Dermis blood vessel endothelial cell (primary cell): ENCODE measurements around the gene LRCH2. TPM values are rescaled to one million over a fixed set of nuclear protein-coding genes. Genes with fewer than 3 reads are reported as not detected.
A peak's percentile ranks its signal among the peaks of the same experiment; 100 is the strongest.

Source experiments
- DNase-seq: peaks from one replicate; pipeline ENCODE4 v3.0.0; 2010
- total RNA-seq: library from RNA; depleted of rRNA; stranded (reverse); fragments of >200 nt; gene quantifications from 2 replicates; pipeline ENCODE4 v1.2.3, GENCODE V29; 2014

LRCH2 gene
- total RNA-seq, 1 donor from 2014 or later = 9.2 TPM

DNA sequence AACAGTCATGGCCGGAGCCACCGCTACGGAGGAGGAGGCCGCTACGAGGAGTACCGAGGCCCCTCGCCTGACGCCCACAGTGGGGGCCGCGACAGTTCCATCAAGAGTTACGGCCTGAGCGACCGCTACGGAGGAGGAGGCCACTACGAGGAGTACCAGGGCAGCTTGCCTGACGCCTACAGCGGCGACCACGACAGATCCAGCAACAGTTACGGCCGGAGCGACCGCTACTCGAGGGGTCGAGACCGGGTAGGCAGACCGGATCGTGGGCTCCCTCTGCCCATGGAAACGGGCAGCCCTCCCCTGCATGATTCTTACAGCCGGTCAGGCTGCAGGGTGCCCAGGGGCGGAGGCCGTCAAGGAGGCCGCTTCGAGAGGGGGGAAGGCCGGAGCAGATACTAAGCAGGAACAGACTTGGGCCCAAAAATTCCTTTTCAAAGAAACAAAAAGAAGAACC is 41.6 kb downstream of the LRCH2 start:
- DNase-seq = no peak

DNA sequence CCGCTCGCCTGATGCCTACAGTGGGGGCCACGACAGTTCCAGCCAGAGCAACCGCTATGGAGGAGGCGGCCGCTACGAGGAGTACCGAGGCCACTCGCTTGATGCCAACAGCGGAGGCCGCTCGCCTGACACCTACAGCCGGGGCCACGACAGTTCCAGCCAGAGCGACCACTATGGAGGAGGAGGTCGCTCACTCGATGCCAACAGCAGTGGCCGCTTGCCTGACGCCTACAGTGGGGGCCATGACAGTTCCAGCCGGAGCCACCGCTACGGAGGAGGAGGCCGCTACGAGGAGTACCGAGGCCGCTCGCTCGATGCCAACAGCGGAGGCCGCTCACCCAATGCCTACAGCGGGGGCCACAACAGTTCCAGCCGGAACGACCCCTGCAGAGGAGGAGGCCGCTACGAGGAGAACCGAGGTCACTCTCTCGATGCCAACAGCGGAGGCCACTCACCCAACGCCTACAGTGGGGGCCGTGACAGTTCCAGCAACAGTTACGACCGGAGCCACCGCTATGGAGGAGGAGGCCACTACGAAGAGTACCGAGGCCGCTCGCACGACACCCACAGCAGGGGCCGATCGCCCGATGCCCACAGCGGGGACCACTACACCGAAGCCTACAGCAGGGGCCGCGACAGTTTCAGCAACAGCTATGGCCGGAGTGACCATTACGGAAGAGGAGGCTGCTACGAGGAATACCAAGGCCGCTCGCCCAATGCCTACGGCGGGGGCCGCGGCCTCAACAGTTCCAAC is 42.2 kb downstream of the LRCH2 start:
- DNase-seq = no peak

DNA sequence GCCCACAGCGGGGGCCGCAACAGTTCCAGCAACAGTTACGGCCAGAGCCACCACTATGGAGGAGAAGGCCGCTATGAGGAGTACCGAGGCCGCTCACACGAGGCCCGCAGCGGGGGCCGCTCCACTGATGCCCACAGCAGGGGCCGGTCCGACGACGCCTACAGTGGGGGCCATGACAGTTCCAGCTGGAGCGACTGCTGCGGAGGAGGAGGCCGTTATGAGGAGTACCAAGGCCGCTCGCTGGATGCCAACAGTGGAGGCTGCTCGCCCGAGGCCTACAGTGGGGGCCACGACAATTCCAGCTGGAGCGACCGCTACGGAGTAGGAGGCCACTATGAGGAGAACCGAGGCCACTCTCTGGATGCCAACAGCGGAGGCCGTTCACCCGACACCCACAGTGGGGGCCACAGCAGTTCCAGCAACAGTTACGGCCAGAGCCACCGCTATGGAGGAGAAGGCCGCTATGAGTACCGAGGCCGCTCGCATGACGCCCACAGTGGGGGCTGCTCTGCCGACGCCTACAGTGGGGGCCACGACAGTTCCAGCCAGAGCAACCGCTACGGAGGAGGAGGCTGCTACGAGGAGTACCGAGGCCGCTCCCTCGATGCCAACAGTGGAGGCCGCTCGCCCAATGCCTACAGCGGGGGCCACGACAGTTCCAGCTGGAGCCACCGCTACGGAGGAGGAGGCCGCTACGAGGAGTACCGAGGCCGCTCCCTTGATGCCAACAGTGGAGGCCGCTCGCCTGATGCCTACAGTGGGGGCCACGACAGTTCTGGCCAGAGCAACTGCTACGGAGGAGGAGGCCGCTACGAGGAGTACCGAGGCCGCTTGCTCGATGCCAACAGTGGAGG is 43.0 kb downstream of the LRCH2 start:
- DNase-seq = no peak

DNA sequence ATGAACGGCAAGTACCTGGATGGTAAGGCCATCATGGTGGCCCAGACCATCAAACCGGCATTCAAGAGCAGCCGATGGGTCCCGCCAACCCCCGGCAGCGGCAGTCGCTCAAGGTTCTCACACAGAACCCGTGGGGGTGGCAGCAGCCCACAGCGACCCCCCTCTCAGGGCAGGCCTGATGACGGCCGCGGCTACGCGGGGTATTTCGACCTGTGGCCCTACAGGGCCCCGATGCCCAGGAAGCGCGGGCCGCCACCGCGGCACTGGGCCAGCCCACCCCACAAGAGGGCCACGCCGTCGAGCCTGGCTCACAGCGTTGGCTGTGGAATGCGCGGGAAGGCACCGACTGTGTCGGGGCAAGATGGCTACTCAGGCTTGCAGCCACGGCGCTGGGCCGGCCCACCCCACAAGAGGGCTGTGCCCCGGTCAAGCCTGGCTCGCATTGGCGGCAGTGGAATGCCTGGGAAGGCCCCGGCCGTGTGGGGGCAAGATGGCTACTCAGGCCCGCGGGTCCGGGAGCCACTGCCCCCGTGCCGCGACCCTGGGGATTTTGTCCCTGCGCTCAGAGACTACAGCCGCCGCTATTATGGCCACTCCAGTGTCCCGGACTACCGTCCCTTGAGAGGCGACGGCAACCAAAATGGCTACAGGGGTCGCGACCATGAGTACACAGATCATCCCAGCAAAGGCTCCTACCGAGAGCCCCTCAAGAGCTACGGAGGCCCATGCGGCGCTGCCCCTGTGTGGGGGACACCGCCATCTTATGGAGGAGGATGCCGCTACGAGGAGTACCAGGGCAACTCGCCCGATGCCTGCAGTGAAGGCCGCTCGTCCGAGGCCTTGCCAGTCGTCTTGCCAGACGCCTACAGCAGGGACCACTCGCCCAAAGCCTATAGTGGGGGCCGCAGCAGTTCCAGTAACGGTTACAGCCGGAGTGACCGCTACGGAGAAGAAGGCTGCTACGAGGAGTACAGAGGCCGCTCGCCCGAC is 44.0 kb downstream of the LRCH2 start:
- DNase-seq = no peak

DNA sequence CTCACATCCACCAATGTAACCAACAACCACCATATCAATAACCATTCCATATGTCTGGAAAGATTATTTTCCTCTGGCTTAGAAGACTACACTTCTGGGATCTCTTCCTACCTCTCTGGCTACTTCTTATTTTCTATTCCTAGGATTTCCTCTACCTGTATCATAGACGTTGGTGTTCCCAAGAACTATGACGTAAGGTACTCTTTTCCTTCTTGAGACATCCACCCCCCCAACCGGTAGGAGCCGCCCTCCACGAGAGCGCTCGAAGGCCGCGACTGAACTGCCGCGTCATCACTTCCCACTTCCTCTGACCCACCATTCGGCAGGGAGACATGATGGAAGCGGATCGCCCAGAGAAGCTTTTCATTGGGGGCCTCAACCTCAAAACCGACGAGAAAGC is 44.8 kb downstream of the LRCH2 start, which contains the start of gene RBMXL3:
Gene RBMXL3, plus strand, starts transcription at position 301 of the 400 bp plus-strand sequence. Its CDS starts 32 bp downstream, at position 333.
- no peak for DNase-seq

DNA sequence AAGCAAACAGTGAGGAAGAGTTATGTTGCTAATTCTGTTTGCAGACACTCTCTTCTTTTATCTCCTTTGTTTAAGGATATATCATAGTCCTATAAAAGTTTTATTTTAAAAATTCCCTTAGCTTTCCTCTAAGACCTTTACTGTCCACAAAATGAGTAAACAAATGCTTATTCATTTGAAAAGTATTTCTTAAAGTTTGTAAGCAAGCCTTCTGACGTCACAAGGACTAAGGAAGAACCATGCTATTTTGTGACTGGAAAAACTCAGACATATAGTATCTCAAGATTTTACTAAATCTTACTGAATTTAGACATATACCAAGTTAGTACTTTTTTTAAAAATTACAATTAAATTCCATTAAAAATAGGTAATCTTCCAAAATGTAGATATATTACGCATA is 49.9 kb downstream of the LRCH2 start:
- DNase-seq = no peak

DNA sequence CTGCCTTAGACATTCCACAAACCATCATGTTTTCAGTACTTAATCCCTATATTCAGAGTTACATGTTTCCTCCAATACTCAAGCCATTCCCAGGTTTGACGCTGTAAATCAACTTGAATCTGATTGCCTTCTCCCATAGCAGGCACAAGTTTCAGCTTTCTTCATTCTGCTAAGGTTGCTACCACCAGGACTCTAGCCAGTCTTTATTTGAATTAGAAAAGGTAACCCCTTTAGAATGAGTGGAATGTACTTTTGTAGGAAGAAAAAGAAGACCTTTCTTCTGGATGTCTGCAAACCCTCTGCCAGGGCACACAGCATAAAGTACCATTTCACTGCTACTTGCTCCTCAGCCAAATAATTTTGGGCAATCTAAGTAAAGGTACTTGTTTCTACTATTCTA is 55.4 kb downstream of the LRCH2 start:
- DNase-seq = no peak

DNA sequence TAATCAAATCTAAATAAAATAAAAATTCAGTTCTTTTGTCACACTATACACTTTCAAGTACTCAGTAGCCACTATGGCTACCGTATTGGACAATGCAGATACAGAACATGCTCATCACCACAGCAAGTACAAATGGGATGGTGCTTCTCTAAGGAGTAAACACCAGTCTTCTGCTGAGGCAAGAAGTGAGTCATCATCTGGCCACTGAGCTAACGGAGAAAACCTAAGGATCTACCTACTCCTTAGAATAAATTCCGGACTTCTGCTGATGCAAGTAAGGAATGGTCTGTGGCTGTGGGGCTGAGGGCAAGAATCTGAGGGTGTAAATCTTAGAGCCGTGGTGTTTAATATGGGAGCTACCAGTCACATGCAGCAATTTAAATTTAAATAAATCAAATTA is 56.0 kb downstream of the LRCH2 start:
- peak; percentile 1 for DNase-seq

DNA sequence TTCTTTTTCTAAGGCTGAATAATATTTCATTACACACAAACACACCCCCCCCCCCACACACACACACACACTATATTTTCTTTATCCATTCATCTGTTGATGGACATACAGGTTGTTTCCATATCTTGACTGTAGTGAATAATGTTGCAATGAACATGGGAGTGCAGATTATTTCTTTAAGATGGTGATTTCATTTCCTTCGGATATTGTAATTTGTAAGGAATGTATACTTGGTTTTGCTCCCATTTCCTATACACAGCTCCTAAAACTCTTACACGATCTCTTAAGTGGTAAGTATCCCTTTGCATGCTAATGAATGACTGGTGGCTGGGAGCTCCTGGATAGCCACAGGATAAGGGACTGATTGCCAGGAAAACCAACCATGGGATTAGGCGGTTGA is 59.3 kb downstream of the LRCH2 start:
- peak; percentile 36 for DNase-seq

DNA sequence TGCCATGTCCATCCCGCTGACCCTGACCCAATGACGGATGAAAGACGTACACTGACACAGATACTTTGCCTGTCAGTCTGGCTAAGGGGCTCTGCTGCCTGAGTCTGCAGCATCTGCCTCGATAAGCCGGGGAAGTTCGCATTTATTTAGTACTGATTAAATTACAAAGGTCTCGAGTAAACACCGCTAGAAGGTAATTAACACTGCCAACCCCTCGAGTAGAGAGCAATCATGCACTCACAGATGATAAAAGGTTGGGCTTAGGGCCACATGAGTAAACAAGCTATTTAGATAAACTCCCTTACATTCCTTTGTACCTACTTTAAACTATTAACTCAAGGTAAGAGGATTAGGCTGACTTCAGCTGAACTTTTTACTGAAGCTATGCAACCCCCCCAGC is 60.7 kb downstream of the LRCH2 start:
- DNase-seq = no peak

DNA sequence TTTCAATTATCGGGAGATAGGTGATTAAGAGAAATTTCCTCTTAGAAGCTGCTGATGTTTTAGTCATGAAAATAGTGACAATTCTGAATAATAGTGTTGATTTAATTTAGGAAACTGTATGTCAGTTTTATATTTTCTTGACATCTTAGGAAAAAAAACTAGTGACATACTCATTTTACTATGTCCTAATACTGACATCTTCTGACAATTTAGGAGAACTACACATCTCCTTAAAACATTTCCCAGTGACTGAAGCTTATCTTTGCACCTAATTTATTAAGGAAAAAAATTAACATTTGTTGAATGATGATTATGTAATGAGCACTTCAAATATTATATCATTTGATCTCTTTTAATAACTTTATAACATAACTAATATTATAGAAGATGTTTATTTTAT is 86.7 kb downstream of the LRCH2 start:
- peak; percentile 40 for DNase-seq

DNA sequence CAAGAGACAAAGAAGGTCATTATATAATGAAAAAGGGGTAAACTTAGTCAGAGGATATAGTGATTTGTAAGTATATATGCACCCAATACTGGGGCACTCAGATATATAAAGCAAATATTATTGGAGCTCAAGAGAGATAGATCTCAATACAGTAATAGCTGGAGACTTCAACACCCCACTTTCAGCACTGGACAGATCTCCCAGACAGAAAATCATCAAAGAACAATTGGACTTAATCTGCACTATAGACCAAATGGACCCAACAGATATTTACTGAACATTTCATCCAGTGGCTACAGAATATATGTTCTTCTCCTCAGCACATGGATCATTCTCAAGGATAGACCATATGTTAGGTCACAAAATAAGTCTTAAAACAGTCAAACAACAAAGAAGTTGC is 91.8 kb downstream of the LRCH2 start:
- no peak for DNase-seq

DNA sequence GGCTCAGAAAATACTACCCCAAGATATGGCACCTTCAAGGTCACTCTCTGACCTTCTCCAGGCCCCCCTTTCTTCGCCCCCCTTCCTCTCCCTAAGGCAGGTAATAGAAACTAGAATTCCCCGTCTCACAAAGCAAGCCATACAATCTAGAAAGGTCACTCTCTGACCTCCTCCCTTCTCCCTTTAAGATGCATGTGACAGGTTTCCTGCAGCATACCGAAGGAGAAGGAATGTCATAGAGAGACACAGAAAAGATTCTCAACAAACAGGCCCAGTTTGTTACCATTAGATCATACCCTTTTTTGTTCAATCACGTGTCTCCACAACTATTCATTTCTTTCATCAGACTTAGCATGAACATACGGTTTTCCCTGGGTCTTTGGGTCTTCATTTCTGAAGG is 95.9 kb downstream of the LRCH2 start:
- no peak for DNase-seq

DNA sequence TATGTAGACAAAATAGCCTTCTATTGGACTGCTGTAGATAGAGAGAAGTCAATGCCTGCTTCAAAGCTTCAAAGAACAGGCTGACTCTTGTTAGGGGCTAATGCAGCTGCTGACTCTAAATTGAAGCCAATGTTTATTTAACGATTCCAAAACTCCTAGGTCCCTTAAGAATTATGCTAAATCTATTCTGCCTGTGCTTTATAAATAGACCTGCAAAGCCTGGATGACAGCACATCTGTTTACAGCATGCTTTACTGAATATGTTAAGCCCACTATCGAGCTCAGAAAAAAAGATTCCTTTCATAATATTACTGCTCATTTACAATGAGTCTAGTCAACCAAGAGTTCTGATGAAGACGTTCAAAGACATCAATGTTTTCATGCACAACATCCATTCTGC is 99.5 kb downstream of the LRCH2 start:
- DNase-seq = no peak

DNA sequence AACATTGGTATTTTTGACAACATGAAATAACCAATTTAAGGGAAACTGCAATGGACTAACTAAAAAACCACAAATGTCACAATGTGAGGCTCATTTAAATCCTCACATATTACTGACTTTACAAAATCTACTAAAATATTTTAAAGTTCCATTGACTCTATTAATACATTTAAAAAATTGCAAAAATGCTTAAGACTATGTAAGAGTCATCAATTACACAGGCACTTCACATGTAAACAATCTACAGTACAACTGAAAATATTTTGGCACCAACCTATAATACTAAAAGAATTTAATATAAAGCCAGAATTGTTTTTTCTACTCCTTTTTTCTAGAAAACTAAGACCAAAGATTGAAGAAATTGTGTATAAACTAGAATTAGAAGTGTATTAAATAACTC is 121.5 kb downstream of the LRCH2 start:
- no peak for DNase-seq

DNA sequence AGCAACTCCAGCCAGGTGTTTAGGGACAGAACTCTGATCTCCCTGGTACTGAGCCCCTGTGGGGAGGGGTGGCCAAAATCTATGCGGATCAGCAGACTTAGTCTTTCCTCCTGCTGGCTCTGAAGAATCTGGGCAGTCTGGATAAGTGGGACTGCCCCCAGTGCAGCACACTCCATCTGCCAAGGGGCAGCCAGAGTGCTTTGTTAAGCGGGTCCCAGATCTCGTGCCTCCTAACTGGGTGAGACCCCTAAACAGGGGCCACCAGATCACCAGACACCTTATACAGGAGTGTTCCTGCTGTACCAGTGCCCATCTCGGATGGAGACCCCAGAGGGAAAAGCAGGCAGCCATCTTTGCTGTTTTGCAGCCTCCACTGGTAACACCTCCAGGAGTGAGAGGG is 135.0 kb downstream of the LRCH2 start:
- DNase-seq = no peak

DNA sequence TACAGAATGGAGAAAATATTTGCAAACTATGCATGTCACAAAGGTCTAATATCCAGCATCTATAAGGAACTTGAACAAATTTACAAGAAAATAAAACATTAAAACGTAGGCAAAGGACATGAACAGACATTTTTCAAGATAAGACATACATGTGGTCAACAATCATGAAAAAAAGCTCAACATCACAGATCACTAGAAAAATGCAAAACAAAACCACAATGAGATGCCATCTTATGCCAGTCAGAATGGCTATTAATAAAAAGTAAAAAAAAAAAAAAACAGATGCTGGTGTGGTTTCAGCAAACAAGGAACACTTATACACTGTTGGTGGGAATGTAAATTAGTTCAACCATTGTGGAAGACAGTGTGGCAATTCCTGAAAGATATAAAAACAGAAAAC is 140.7 kb downstream of the LRCH2 start:
- no peak for DNase-seq

DNA sequence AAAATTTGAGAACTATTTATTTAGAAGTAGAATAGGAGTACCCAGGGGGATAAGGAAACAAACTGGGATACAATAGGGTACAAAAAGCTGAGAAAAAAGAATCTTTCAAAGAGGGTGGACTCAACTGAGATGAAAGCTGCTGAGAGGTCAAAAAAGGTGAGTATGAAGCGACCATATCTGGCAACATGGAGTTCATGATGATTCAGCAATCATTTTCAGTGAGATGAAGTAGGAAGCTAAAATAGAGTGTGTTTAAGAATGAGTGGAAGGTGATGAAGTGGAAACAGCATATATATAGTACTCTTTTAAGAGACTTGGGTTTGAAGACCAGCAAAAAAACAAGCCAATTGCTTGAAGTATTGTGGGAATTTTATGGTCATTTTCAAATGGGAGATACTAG is 144.5 kb downstream of the LRCH2 start:
- no peak for DNase-seq

DNA sequence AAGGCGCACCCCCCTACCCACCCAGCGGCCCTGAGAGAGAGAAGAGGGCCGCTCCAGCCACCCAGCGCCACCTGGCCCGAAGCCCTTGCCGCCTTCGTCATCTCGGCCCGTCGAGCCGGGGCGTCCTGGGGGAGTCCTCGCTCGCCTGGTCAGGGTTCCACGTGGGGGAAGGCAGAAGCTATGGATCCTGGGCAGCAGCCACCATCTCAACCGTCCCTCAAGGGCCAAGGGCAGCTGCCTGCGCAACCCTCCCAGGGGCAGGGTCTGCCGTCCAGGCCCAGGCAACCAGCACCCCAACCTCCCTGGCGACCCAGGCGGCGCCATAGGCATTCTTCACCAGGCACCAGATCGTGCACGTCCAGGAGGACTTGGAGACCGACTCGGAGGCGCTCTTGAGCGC is 165.0 kb downstream of the LRCH2 start:
- DNase-seq = no peak

DNA sequence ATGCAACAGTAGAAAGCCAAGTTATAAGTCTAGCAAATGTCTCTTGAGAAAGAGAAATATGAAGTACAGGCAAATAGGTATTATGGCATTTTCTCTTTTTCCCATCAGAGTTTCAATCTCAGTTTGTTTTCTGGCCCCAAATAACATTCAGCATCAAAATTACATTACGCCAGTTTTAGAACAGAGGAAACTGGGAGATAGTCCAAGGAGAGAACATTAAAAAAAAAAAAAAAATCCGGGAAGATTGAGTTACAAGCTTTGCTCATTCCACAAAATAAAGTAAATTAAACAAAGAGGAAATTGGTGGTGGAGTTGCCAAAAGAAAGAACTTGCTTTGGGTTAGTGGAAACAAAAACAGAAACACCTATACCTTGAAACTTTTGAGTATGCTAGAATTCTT is 166.1 kb downstream of the LRCH2 start:
- peak; percentile 0 for DNase-seq

DNA sequence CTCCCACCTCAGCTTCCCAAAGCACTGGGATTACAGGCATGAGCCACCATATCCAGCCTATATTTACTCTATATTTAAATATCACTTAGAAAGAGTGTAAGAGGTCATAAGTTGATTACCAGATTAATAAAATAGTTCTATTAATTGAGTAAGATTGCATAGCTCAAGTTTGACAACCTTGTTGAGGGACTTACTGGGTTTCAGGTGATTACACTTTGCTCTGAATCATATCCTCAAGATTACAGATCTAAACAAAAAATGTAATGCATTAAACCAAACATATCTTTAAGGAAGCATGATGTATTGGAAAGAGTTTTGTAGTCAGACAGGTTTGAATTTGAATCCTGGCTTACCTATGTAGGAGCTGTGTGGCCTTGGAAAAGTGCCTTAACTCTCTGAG is 168.6 kb downstream of the LRCH2 start:
- no peak for DNase-seq
